Omental fat pad (tissue), 4 donors: ENCODE results near the gene EDNRB. TPM values are rescaled to one million over a fixed set of nuclear protein-coding genes. Genes with fewer than 3 reads are reported as not detected.
A peak's percentile ranks its signal among the peaks of the same experiment; 100 is the strongest.

Experiments used
- ATAC-seq: fragments of 150-250 bp; one replicate; pipeline ENCODE4 v1.9.1; 2016; ENCODE audit warnings: mild to moderate bottlenecking, moderate library complexity; ENCODE audit not compliant: low FRiP score
- DNase-seq: peaks from one replicate; pipeline ENCODE4 v3.0.0-alpha.2; 2019; ENCODE audit warnings: low spot score
- total RNA-seq, 4 donors: library from RNA; depleted of rRNA; stranded (reverse); fragments of >200 nt; gene quantifications; one replicate each; pipeline ENCODE4 v1.1.0, GENCODE V29; 2016
- TF ChIP-seq, protein P1 (sequence below), 3 donors: fragments of 450-650 bp; IDR thresholded peaks; one replicate each; pipeline ENCODE4 v1.5.1; 2016 to 2017; ENCODE audit warnings: antibody characterized with exemption in 3 of 3, mild to moderate bottlenecking in 3 of 3, moderate library complexity in 2 of 3

EDNRB gene
- total RNA-seq, 4 donors from 2014 or later = 90.2 to 235 (median 184) TPM

DNA sequence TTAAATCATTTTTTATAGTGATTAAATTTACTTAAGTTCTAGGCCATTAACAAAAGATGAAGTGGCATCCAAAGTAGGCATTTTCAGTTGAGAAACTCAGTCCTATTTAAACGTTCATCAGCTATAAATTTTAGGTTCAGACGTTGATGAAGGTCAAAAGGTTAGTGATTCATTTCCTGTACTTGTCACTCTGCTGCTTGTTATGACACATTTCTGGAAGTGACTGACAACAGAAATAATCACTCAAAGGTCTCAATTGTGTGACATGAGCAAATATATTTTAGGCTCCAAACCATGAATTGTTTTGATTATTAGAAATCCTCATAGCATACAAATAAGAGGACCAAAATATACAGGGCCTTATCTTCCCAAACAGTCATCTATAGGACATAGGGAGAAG lies 10.3 kb upstream of the EDNRB start:
- TF ChIP-seq, protein P1, sequence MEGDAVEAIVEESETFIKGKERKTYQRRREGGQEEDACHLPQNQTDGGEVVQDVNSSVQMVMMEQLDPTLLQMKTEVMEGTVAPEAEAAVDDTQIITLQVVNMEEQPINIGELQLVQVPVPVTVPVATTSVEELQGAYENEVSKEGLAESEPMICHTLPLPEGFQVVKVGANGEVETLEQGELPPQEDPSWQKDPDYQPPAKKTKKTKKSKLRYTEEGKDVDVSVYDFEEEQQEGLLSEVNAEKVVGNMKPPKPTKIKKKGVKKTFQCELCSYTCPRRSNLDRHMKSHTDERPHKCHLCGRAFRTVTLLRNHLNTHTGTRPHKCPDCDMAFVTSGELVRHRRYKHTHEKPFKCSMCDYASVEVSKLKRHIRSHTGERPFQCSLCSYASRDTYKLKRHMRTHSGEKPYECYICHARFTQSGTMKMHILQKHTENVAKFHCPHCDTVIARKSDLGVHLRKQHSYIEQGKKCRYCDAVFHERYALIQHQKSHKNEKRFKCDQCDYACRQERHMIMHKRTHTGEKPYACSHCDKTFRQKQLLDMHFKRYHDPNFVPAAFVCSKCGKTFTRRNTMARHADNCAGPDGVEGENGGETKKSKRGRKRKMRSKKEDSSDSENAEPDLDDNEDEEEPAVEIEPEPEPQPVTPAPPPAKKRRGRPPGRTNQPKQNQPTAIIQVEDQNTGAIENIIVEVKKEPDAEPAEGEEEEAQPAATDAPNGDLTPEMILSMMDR (IDR thresholded peaks at IDR 0.05) = no peak
- DNase-seq (no peak), ATAC-seq (no peak)

DNA sequence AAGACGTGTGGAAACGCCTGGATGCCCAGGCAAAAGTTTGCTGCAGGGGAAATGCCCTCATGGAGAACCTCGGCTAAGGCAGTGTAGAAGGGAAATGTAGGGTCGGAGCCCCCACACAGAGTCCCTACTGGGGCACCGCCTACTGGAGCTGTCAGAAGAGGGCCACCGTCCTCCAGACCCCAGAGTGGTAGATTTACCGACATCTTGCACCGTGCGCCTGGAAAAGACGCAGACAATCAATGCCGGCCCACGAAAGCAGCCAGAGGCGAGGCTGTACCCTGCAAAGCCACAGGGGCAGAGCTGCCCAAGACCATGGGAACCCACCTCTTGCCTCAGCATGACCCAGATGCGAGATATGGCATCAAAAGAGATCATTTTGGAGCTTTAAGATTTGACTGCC lies 7.0 kb upstream of the EDNRB start:
- ATAC-seq (no peak), DNase-seq (no peak)
- TF ChIP-seq, protein P1 (IDR thresholded peaks at IDR 0.05) = no peak

DNA sequence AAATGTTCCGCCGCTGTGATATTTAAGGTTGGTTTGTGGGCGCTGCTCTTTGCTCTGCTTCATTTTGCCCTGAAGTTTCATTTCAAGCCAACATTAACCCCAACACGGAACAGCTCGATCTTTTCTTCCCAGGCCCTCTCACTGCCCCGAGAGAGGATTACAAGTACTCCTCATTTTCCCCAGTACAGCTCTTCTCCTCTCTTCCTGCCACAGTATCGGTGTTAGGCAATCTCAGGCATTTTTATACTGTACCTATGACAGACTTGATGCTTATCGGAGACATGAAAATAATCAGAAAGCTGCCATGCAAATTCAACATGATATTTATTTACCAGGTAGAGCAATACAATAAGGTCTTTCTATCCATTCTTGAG lies 1.3 kb upstream of the EDNRB start:
- TF ChIP-seq, protein P1 (IDR thresholded peaks at IDR 0.05) = no peak
- DNase-seq (no peak), ATAC-seq (no peak)

DNA sequence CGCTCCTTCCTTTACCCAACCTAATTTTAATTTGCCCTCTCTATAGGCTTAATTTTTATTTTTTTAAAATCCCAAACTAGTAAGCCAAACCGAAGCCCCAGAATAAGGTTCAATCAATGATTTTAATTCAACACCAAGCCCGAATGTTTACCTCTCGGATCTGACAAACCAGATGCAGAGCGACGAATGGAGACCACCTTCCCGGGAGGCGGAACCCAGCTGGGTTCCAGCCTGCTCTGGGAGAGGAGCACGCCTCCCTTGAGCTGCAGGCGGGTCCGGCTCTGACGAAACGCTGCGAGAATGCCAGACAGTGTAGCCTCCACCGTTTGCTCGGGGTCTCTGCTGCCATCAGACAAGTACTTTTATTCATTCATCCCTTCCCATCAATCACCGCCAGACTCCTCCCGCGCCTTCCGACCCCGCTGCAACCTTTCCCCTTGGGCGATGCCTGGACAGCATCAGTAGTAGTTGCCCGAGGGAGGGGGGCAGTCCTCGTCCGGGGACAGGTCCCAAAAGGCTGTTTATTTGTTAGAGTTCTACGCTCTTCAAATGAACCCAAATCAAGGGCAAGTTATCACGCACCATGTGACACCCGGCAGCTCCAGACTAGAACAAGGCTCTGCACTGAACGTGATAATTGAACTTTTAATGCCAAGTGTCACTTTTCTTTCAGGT lies 752 bp upstream of the EDNRB start:
- DNase-seq (no peak), ATAC-seq (peak; percentile 80)
- TF ChIP-seq, protein P1 (IDR thresholded peaks at IDR 0.05) = no peak

DNA sequence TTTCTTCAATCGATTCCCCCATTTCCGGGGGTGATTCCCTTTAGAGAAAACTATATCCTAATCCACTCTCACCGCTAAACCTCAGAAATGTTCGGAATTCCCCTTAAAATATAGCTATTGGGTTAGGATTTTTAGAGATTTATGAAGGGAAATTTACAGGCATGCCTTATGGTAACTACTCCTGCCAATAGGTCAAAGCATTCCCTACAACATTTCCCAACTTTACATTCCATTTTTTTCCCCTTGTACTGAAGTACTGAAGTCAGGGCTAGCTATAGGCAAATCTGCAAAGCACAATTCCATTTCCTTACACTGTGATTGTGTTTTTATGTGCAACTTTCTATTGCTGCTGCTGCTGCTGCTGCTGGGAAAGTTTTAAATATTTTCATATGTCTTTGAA lies 2.1 kb downstream of the EDNRB start:
- ATAC-seq (no peak), DNase-seq (no peak)
- TF ChIP-seq, protein P1 (IDR thresholded peaks at IDR 0.05) = no peak

DNA sequence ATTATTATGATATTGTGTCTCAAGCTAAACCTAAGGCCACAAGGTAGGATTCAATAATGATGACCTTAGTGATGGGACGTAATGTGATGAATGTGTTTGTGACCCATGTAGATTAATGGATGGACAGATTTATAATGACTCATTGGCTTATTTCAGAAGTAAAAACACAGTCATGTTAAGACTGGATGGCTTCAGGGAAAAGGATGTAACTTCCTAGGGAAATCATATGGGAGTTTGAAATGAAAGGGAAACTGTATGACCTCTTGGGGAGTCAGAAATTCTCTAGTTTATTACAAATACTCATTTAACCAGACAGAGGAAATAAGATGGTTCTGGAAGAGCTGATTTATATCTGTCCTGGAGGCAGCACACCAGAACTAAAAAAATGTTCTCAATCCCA lies 2.9 kb downstream of the EDNRB start:
- DNase-seq = no peak
- TF ChIP-seq, protein P1 (IDR thresholded peaks at IDR 0.05) = no peak
- no peak for ATAC-seq

DNA sequence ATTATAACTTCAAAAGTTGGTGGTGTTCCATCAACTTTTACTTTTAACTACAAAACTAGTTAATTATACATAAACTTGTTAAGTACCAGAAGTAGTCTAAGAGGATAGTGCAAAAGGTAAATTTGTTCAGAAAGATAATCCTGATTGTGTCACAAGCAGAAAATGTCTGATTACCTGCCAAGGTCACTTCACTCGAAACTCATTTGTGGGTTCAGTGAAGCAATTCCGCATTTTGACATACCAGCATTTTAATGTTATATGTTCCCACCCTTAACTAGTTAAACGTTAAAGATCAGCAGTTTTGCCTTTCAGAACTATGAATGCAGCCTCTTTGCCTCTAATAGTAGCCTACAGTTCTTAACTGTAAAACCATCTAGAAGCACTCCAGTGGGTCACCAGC lies 5.6 kb downstream of the EDNRB start:
- DNase-seq (no peak), ATAC-seq (no peak)
- TF ChIP-seq, protein P1 (IDR thresholded peaks at IDR 0.05) = no peak
